ENCODE measurements around the gene IGFL1. TPM values are rescaled to one million over a fixed set of nuclear protein-coding genes. Genes with fewer than 3 reads are reported as not detected.
"Not testable (repeated sequence)": the region's sequence is repeated elsewhere in the genome, so short reads cannot be mapped to it uniquely, and the experiment has no call there.

The IGFL1 gene
- total RNA-seq, 4 donors from 2014 or later, result not detected

DNA sequence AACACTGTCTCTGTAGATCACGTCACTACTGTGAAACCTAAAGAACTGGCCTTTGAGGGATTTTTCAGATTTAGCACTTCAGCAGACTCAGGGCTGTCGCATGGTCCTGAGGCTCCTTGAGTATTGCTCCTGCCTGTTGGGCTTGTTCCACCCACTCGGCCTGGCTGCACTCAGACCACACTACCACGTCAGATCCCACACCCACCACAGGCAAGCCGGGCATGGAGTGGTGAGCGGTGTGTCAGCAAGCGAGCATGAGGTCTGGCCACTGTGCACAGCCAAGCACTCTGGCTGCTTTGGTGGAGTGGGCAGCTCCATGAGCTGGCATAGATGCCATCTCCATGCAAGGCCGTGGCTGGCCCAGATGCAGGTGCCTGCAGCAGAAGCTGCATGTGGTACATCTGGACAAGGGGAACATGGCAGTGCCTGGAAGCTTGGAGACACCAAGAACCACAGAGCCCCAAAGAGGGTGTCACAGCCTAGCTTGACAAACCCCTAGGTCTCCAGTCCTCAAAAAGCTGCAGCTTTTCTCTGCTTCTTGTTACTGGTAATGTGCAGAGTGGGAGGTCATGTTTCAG lies 9.4 kb upstream of the IGFL1 start:
- H3K27me3 ChIP-seq, result peaks cover 0 to 31% (median 0%) of the 10 kb centered on the region in 4 donors
- H3K9me3 ChIP-seq, result no peaks in the 10 kb centered on the region
- peaks cover 0 to 19% (median 17%) of the 10 kb centered on the region in 4 donors for H3K4me1 ChIP-seq
- DNase-seq (ENCODE audit: extremely low spot score), result no peak
- TF ChIP-seq POLR2AphosphoS5 (IDR thresholded peaks at IDR 0.05) (no peak), POLR2A (IDR thresholded peaks at IDR 0.05; ENCODE audit: low read depth) (no peak), EP300 (IDR thresholded peaks at IDR 0.05) (no peak), CTCF (IDR thresholded peaks at IDR 0.05) (no peak)
- H3K27ac ChIP-seq (replicated peaks in 1 of 4), result no peak overlapping the region
- H3K36me3 ChIP-seq, result no peaks in the 10 kb centered on the region
- WGBS, result 89% methylated on average over 7 of the region's 8 CpGs
- intact Hi-C loops (cut with DNase I), result no loop called here
- H3K4me3 ChIP-seq, result no peak overlapping the region

DNA sequence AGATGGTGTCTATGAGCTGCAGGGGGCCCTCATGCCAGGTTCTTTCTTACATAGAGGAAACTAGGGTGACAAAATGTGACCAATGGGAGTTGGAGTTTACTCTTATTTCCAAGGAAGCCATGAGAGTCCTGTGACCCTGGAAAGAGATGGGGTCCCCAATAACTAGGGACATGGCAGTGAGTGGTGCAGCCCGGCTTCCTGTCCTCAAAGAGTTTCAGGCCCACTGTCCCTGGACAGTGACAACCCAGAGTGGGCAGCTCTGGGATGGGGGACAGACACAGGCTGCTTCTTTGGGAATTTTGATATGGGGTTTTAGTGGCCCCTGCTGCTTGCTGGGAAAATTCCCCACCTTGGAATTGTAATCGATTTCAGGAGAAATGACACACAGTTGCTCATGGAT lies 8.4 kb upstream of the IGFL1 start:
- TF ChIP-seq CTCF (IDR thresholded peaks at IDR 0.05) (no peak), POLR2AphosphoS5 (IDR thresholded peaks at IDR 0.05) (no peak), POLR2A (IDR thresholded peaks at IDR 0.05; ENCODE audit: low read depth) (no peak), EP300 (IDR thresholded peaks at IDR 0.05) (no peak)
- H3K4me1 ChIP-seq, result peaks cover 0 to 19% (median 17%) of the 10 kb centered on the region in 4 donors
- no peaks in the 10 kb centered on the region for H3K36me3 ChIP-seq
- H3K27ac ChIP-seq (replicated peaks in 1 of 4), result no peak overlapping the region
- WGBS, result 63% methylated on average over 2 of the region's 2 CpGs
- no peaks in the 10 kb centered on the region for H3K9me3 ChIP-seq
- no peak overlapping the region for H3K4me3 ChIP-seq
- H3K27me3 ChIP-seq, result peaks cover 0 to 41% (median 0%) of the 10 kb centered on the region in 4 donors
- intact Hi-C loops (cut with DNase I), result no loop called here
- no peak for DNase-seq (ENCODE audit: extremely low spot score)

- Histone ChIP-seq H3K27me3 (peaks cover 0 to 44% (median 1%) of the 10 kb centered on the region in 4 donors), H3K36me3 (no peaks in the 10 kb centered on the region), H3K27ac (replicated peaks in 1 of 4) (peak overlapping the region; percentile 4 to 60 (median 40)), H3K4me1 (peaks cover 0 to 19% (median 18%) of the 10 kb centered on the region in 4 donors), H3K4me3 (no peak overlapping the region), H3K9me3 (no peaks in the 10 kb centered on the region)
- TF ChIP-seq POLR2AphosphoS5 (IDR thresholded peaks at IDR 0.05), result peak; percentile 18 to 44
- TF ChIP-seq CTCF (IDR thresholded peaks at IDR 0.05), result no peak
- DNase-seq (ENCODE audit: extremely low spot score), result no peak
- 14% methylated on average over 4 of the region's 7 CpGs for WGBS
- intact Hi-C loops (cut with DNase I), result no loop called here
Observed at GRCh38 chr19:46221981-46222610, 7.4 kb upstream of the IGFL1 start.

DNA sequence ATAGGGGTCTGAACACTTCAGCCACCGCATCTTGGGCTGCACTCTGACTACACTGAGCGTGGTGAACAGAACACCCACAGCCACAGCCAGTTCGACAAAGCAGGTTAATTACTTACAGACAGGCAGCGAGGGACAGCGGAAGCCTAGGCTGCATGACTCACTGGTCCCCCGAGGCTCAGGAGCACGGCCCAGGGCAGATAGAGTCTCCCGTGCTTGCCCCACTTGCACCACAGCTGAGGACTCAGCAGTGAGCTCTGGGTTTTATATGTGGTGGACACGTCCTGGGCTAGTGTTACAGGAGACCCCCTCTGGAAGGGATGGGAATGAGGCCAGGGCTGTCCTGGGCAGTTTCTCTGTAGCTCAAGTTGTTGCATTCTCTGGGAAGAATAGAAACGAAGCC lies 5.8 kb upstream of the IGFL1 start:
- H3K36me3 ChIP-seq; H3K4me3 ChIP-seq; DNase-seq (ENCODE audit: extremely low spot score); H3K27ac ChIP-seq (replicated peaks in 1 of 4); intact Hi-C loops (cut with DNase I); H3K9me3 ChIP-seq: not testable (repeated sequence)
- WGBS, result 69% methylated on average over 6 of the region's 10 CpGs
- Histone ChIP-seq H3K4me1 (peaks cover 0 to 19% (median 18%) of the 10 kb centered on the region in 4 donors), H3K27me3 (peaks cover 0 to 55% (median 1%) of the 10 kb centered on the region in 4 donors)

DNA sequence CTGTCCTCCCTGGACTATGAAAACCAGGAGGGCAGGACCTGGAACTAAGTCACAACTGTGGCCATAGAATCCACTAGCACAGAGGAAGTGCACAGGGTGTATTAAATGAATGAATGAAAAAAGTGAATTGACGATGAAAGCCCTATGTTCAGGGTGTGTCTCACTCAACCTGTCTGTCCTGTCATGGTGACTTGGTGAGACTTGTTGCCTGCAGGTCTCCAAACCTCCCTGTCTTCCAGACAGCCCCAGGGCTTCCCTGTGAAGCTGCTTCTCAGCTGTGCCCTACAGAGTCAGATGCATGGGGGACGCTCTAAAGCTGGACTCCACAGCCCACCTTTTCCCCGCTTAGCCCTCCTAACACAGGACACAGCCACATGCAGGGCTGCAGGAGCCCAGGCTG lies 4.8 kb upstream of the IGFL1 start:
- DNase-seq (ENCODE audit: extremely low spot score), result no peak
- no peak overlapping the region for H3K27ac ChIP-seq (replicated peaks in 1 of 4)
- peaks cover 0 to 19% (median 18%) of the 10 kb centered on the region in 4 donors for H3K4me1 ChIP-seq
- no peaks in the 10 kb centered on the region for H3K36me3 ChIP-seq
- 75% methylated on average over 3 of the region's 3 CpGs for WGBS
- H3K27me3 ChIP-seq, result peaks cover 0 to 65% (median 1%) of the 10 kb centered on the region in 4 donors
- TF ChIP-seq CTCF (IDR thresholded peaks at IDR 0.05) (no peak), EP300 (IDR thresholded peaks at IDR 0.05) (no peak), POLR2AphosphoS5 (IDR thresholded peaks at IDR 0.05) (no peak), POLR2A (IDR thresholded peaks at IDR 0.05; ENCODE audit: low read depth) (no peak)
- no peaks in the 10 kb centered on the region for H3K9me3 ChIP-seq
- H3K4me3 ChIP-seq, result no peak overlapping the region
- intact Hi-C loops (cut with DNase I), result no loop called here
